Activated T-helper 1 cell treated with anti-CD3 and anti-CD28 coated beads, Interleukin-2, amount 50 U/mL, for 16 hours (primary cell): ENCODE data around the gene ADD1.
"Not testable (repeated sequence)": the region's sequence is repeated elsewhere in the genome, so short reads cannot be mapped to it uniquely, and the experiment has no call there.

Source experiments
- DNase-seq, 2 donors: peaks; one replicate each; pipeline ENCODE4 v3.0.0-alpha.2; 2020; ENCODE audit warnings: low read depth in 1 of 2, low spot score in 1 of 2

Gene ADD1

DNA sequence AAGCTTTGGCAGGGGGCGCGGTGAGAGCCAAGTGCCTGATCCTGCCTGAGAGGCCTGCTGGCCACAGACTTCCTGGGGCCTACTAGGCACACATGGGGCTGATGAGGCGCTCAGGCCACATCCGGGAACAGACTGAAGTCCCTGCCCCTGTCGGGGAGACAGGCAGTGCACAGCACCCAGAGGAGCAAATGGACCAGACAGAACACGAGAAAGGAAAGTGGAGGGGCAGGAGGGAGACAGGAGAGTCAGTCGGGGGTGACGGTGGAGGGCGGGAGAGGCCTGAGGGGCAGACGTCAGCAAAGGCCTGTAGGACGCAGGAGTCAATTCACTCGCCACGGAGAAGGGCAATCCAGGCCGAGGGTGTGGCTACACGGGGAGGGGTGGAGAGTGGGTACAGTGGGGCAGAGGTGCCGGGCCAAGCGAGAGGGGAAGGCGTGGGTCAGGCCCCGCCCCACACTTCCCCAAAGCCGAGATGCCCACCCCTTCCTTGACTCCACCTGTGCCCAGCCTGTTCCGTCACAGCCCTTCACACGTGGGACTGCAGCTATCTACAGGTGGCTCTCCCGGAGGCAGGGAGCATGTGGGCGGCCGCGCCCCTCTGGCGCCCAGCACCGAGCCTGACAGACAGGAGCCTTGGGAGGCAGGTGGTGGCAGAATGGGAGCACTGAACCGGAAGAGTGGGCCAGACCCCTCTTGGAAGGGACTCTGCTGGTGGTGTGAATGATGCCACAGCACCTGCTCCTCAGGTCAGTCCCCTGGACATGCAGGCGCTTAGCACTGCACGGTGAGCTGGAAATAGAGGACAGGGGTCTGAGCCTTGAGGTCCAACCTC is 99.1 kb downstream of the ADD1 start:
- no peak for DNase-seq

DNA sequence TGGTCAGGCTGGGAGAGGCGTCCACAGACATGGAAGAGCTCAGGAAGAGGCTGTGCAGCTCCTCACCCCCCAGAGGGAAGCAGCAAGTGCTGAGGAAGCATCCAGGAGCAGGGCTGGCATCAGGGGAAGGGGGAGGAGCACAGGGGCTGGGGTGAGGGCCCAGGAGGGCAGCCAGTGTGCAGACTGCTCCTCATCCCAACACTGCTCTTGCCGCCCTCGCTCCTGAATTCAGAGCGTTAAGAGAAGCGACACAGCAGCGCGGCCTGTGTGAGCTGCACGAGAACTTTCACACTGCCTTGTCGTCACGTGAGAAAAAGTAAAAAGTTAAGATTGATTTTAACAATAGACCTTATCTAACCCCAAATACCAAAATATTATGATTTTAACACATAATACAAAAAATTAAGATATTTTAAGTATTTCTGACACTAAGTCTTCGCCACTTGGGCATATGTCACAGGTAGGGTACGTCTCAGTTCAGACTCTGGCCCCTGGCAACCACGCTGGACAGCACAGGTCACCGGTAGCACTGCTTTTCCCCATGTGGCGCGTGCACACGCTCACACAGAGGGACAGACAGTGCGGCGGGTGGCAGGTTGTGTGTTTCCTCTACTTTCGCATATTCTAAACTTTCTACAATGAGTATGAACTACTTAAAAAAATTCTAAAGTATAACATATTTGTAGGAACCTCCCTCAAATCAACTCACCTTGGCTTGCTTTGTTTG is 99.9 kb downstream of the ADD1 start:
- no peak for DNase-seq

DNA sequence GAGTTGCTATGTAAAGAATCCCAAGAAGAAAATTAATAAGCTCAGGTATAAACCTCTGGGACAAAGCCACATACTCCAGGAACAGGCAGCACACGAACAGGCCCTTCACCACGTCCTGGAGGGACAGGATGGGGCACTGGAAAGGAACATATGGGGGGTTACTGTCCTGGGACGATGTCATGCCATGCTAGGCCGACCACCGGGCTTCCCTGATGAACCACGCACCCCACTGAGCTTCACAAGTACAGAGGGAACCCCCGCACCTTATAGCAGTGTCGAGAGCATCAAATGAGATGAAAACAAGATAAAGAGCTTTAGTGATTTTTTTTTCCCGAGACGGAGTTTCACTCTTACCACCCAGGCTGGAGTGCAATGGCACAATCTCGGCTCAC is 100.4 kb downstream of the ADD1 start:
- DNase-seq = no peak

DNA sequence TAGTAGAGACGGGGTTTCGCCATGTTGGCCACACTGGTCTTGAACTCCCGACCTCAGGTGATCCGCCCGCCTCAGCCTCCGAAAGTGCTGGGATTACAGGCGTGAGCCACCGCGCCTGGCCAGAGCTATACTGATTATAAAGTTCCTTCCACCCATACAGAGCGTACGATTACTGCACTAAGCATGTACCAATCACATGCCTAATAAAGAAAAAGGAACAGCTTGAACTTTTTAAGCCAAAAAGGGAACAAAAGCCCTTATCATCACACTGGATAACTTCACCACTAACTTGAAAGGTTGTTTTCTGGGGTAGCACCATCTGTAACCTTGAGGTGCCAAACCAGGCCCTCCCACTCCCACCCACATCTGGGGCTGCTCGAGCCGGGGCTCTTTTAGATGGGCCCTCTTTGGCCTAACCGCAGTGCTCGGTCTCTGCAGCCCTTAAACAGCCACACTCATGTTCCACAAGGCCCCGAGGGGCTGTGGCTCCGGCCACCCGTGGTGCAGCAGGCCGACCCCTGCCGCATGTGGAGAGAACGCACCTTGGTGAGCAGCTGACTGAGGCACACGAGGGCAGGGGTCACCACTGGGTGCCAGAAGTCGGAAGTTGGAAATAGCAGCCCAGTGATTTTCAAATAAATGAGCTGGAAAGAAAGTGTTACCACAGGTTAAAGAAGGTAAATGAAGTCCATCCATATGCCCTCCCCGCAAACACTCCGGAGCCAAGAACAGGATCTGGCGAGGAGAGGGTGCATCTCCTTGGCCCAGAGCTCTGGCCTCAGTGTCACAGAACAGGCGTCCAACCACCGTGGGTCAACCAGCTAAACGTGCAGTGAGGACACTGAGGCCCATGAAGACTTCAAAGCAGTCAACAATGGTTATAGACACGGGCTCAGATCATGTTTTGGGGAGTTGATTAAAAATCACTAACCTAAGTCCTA is 101.2 kb downstream of the ADD1 start:
- DNase-seq = no peak

DNA sequence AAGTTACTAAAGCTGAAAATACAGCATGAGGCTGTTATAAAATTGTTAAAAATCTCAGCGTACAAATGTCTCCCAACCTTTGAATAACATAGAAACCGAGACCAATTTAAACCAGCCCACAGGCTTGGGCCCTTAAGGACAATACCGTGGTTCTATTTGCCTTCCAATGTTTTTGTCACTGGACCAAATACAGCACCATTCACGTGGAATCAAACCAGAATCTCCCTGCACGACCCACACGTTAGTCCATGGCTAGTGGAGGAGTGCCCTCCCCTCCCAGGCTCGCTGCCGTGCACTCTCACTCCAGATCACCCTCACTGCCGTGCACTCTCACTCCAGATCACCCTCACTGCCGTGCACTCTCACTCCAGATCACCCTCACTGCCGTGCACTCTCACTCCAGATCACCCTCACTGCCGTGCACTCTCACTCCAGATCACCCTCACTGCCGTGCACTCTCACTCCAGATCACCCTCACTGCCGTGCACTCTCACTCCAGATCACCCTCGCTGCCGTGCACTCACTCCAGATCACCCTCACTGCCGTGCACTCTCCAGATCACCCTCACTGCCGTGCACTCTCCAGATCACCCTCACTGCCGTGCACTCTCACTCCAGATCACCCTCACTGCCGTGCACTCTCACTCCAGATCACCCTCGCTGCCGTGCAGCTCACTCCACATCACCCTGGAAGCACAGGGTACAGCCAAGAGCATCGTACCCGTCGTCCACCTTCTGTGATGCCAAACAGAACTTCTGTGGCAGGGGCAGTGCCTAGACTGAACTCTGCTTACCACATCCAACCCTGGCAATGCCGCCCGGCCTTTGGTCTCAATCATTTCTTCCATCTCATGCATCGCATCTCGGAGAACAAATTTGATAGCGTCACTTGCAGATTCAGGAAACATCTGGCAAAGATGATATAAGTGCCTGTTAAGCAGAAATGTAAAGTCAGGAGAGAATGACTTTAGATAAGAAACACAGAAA is 102.3 kb downstream of the ADD1 start:
- not testable (repeated sequence) for DNase-seq

DNA sequence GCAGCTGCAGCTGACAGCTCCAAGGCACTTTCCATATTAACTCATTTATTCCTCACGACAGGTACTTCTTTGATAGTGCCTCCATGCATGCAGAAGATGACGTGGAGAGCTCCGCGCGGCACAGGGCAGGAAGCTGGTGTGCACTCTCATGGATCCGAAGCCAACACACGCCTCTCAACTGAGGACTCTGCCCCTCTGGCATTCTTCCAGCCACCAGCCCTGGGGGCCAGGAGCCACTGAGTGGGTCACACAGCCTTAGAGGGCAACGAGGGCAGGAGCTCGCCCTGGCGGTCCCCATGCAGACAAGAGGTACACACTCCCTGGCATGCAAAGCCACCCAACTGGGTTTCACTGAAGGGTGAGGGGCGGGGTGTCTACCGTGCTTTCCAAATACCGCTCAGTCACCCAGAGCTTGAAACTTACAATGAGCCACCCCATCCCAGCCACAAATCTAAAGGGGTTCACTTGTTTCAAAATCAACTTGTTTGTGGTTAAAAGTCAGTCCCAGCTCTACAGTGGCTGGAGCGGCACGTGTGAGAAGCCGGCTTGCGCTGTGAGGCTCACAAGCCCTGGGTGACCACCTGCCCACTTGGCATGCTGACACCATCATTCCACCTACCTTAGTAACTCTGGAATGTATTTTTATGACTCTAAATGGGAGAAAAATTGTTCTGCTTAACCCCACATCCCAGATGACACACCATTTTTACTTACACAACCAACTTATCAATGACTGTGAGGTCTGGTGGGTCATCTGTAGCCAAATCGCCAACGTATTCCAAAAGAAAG is 103.4 kb downstream of the ADD1 start:
- no peak for DNase-seq

DNA sequence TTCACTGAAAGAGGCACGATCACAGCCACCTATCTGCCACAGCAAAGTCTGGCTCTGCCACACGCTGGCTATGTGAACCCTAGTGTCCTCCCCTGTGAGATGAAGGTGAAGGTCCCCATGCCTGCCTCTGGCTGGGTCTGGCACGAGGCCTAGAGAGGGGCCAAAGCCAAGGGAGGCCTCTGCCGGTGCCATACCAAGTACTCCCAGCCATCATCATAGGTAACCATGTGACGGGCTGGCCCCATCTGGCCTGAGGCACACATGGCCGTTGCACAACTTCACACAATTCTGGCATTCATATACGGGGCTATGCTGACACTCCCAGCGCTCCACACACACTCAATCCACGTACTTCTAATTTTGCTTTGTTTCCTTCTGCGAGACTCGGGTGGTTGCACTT is 104.3 kb downstream of the ADD1 start:
- DNase-seq = no peak

DNA sequence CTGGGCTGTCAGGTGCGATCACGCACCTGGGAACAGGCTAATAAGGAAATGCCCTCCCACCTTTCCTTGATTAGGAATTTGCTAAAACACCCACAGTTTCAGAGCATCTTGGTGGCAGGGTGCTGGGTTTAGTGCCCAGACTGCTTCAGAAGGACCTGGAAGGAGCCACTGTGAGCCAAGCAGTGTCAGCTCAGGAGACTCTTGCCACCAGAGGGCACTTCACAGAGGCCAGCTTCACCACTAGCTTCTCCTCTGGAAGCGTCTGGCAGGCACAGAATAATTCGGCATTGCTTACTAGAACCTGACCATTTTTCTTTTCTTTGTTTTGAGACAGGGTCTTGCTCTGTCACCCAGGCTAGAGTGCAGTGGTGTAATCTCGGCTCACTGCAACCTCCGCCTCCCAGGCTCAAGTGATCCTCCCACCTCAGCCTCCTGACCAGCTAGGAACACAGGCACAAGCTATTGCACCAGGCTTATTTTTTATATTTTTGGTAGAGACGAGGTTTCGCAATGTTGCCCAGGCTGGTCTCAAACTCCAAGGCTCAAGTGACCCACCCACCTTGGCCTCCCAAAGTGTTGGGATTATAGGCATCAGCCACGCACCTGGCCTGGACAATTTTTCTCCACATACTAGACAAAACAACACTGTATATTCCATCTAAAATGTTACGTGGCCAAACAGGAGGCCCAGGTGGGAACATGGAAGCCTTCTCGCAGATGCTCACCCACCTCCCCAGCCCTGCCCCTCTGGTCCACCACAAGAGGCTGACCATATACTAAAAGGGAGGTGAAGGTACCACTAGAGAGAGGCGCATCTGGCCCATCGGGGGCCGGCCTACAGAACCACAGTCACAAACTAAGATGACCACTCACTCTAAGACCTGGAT is 105.5 kb downstream of the ADD1 start:
- DNase-seq = no peak

DNA sequence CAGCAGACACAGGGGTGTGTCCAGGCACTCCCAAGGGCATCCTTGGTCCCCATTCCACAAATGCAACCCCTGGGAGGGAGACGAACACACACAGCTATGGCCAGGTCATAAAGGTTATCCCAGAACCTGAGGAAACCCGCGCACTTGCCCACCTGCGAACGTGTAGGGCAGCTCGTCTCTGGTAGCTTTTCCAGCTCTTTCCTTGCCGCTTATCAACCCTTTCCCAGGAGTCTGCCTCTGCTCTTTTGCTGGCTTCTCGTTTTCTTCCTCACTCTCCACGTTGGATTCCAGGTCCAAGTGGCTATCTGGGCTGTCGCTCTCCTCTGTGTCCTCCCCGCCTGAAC is 106.1 kb downstream of the ADD1 start:
- no peak for DNase-seq

DNA sequence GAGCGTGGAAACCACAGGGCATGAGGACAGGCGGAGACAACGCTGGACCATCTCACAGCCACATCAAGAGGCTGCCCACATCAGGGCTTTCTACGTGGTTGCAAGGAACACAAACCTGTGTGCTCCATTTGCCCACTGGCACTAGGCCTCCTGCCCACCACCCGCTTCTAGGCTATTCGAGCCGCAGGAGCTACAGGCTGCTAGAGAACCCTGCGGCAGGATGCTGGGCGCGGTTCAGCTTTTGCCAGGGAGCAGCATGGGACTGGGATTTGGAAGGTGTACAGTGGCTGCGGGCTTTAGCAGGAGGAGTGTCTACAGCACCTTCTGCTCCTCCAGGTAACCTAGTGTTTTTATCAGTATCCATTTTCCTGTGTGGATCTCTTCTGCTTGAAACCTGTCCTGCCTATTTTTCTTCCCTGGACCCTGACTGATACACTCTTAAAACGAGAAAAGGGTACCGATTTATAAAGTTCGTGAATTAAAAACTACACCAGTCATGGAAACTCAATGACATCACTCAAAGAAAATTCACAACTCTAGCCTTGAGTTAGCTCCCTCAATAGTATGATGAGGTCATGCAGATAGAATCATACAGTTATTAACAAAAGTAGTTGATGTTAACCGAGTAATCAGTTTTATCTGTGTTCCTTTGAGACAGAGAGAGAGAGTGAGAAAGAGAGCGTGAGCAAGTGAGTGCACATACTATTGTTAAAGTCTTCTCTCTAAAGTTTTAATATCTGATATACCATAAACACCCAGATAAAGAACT is 106.8 kb downstream of the ADD1 start:
- DNase-seq = no peak

DNA sequence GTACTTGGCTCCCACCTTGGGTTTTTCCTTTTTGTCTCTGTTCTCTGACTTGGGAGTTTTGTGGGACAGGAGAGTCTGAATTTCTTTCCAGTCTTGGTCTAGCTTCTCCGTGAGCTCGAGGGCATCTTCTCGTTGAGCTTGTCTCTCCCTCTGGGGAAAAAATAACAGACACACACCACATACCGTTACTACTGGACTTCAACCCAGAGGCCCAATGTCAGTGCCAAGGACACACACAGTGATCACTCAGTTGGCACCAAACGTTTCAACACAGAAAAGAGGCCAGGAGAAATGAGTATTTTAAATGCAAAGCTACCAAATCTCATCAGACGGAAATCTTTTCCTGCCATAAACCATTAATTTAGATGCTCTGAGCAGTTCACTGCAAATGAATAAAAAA is 109.9 kb downstream of the ADD1 start:
- DNase-seq = no peak

DNA sequence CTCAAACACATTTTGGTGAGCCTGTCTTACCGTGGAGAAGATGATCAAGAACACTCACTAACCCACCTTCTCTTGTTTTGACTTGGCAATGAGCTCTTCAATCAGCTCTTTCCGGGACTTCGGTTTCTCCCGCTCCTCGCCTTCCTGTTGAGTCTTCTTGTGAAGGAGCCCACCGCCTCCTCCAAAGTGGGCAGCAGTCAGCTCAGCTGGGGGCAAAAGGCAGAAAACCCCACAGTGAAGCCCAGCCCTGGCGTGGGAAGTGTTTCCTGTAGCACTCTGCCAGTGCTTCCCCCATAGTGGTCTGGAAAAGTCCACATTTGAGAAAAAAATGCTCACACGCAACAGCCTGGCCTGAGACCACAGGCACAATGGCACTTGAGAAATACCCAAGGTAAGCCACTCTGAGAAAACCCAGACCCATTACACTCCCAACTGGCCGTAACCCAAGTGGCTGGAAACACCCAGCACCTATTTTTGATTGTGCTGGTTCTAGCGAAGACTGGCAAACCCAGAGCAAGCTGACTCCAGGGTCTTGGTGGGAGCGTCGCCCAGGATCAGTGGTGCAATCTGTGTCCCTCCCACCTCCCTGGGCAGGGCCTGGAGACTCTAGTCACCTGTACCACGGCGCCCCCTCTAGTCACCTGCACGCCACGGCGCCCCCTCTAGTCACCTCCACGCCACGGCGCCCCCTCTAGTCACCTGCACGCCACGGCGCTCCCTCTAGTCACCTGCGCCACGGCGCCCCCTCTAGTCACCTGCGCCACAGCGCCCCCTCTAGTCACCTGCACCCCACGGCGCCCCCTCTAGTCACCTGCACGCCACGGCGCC is 110.9 kb downstream of the ADD1 start:
- no peak for DNase-seq

DNA sequence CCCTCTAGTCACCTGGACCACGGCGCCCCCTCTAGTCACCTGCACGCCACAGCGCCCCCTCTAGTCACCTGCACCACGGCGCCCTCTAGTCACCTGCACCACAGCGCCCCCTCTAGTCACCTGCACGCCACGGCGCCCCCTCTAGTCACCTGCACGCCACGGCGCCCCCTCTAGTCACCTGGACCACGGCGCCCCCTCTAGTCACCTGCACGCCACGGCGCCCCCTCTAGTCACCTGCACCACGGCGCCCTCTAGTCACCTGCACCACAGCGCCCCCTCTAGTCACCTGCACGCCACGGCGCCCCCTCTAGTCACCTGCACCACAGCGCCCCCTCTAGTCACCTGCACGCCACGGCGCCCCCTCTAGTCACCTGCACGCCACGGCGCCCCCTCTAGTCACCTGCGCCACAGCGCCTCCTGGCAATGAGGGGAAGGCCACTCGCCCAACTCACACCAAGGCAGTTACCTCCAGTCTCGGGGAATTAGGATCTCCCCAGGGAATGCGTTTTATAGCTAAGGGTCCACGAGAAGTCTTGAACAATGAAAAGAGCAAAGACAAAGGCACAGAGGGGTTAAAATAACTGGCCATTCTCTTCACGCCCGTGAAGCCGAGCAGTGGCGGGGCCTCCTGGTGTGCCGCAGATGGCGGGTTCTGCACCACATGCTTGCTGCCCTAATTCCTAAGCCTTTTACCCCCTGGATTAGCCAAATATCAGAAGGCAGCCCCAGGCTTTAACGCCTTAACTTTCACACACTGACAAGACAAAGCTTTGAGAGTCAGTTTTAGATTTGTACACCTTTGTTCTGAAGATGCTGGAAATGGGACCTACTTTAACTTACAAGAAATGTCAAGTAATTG is 111.8 kb downstream of the ADD1 start:
- DNase-seq = not testable (repeated sequence)

DNA sequence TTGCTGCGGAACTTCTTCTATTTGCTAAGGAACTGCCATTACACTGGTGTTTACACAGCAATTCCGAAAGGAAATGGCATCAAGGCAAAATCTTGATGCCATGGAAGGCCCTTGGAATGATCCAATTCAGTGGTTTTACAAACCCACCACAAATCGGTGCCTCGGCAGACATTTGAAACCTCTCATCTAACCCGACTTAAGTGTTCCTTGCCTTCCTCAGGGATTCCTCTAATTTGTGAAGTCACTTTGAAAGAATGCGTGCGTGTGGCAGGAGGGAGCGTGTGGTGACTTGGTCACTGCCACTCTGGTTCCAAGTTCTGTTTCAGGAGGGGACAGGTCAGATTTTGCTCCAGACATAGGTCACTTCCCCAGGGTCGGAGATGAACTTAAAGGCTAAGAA is 114.8 kb downstream of the ADD1 start:
- DNase-seq = no peak

DNA sequence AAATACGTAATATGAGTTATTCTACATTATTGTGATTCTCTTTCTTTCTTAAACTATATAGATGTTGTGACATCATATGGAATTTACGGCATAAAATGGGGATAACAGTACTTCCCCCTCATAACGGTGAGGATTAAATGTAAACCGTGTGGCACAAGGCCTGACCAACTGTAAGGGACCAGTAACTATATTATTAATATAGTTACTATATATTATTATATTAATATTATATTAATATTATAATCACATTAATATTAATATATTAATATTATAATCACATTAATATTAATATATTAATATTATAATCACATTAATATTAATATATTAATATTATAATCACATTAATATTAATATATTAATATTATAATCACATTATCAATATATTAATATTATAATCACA is 116.8 kb downstream of the ADD1 start:
- DNase-seq = not testable (repeated sequence)

DNA sequence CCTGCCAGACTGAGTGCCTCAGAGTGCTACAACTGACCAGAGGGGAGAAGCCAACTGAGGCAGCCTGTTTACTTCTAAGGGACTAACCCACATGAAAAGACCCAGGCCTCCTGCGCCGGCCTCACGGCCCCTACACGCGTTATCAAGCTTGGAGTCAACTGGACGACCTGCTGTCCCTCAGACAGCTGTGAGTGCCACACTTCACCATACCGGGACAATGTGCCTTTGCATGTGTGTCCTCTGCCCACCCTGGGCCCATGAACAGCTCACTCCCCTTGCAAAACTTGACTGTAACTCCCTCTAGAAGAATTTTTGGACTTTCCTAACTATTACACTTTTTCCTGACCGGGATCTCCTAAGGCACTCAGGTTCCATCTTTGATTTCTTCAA is 117.8 kb downstream of the ADD1 start:
- no peak for DNase-seq
